CD4-positive, alpha-beta T cell treated with Interleukin-1 beta for 1 hour (primary cell): Measurements from ENCODE around the gene CHD8.

Experiments used
- DNase-seq, 2 donors: peaks; one replicate each; pipeline ENCODE4 v3.0.0-alpha.2; 2020 to 2022

The CHD8 gene

GRCh38 chr14:21356511-21356910, 99.4 kb downstream of the CHD8 start:
- DNase-seq = no peak

GRCh38 chr14:21352587-21352986, 103.3 kb downstream of the CHD8 start:
- peak in 1 of 2 donors; percentile 53 for DNase-seq

GRCh38 chr14:21350539-21350938, 105.4 kb downstream of the CHD8 start:
- no peak for DNase-seq

- no peak for DNase-seq
Observed at GRCh38 chr14:21347201-21347600, 108.7 kb downstream of the CHD8 start.

GRCh38 chr14:21346532-21347135, 109.3 kb downstream of the CHD8 start:
- DNase-seq = no peak

- no peak for DNase-seq
Observed at GRCh38 chr14:21343035-21343794, 112.7 kb downstream of the CHD8 start.
